DMS153 treated with DMSO at 0.1 percent for 48 hours (cell line): ENCODE results near the gene FNDC3B.

Experiments
- DNase-seq: peaks from one replicate; lab custom pipeline; 2025; ENCODE audit not compliant: unreplicated experiment; lab: John Stamatoyannopoulos, UW

FNDC3B gene

GRCh38 chr3:172184106-172184822, 144.9 kb downstream of the FNDC3B start:
- no peak for DNase-seq

DNA sequence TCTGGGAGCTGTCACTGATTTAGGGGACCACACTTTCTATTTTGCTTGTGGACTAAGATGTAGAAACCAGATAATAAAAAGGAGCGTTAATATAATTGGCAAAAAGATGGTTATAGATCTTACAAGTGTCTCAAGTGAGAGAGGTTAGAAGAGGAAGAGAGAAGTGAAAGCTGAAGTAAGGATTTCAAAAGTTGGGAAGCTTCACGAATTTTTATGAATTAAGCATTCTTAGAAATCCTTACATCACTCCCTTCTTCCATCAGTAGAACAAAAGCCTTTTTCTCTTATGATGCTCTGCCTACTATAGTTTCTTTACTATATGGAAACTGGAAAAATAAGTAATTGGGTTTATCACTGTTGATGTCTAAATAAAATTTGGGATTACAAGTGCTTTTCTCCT, 146.5 kb downstream of the FNDC3B start:
- no peak for DNase-seq

GRCh38 chr3:172186607-172187006, 147.2 kb downstream of the FNDC3B start:
- no peak for DNase-seq

GRCh38 chr3:172187511-172187910, 148.1 kb downstream of the FNDC3B start:
- DNase-seq: no peak

GRCh38 chr3:172188511-172188910, 149.1 kb downstream of the FNDC3B start:
- DNase-seq: no peak

DNA sequence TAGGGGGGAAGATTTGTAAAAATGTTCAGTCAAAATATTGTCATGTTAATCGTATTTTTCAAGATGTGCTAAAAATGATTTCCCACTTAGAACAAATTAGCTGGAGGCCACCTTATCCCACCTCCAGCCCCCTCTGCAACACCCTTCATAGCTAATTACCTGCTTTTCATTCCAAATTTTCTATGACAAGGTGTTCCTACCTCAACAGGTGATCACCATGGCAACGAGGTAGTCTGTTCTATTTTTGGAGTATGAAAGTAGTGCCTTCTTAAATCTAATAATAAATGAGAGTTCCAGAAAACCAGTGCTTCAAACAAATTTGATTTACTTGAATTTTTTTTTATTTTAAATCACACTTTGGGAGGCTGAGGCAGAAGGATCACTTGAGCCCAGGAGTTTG, 149.8 kb downstream of the FNDC3B start:
- no peak for DNase-seq

DNA sequence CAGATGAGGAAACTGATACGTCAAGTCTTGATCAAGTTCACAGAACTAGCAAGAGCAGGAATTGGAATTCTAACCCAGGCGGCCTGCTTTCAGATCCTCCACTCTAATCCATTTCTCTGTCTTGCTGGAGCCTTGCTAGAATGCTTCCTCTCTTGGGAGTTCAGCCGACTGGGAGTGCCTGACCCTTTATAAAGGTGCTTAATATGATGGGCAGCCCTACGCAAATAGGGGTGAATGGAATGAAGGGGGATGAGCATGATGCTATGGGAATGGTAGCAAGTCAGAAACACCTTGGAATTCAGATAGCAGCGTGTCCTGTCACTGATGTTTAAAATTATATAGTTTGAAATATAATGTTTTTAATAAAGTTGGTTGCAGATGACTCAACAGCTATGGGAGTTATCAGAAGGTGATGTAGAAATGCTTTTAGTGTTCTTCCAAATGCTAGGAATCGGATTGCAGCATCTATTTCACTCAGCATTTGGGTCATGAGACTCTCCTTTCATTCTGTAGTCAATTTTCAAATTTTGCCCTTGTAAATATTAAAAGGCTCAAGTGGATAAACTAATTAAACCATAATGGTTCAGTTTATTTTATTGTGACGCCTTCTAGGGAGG, 150.7 kb downstream of the FNDC3B start:
- no peak for DNase-seq

DNA sequence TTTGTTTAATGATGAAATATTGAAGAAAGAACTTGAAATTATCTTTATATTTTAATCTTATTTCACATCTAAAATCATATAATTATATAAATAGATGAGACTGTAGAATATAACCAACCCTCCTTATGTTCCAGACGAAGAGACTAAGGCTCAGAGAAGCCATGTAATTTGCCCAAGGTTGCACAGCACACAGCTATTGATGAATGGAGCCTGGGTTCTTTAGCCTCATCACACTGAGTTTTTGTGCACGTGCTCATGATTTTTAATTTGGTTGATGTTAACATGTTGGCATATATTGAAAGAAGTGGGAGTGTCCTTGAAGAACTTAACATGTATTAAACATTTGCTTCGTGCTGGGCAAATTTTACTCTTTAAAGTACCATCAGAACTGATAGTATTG, 151.6 kb downstream of the FNDC3B start:
- no peak for DNase-seq

DNA sequence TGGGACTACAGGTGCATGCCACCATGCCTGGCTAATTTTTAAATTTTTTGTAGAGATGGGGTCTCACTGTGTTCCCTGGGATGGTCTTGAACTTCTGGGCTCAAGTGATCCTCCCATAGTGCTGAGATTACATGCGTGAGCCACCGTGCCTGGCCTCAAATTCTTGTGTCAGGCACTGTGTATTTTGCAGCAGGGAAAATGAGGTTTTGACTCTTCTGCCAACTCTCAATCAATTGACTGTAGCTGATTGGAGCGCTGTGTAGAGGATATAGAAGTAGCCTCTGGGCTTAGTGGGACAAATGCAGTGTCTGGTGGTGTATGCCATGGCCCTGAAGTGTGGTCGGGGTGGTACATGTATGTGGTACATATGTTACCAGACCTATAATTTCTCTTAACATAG, 152.3 kb downstream of the FNDC3B start:
- no peak for DNase-seq

DNA sequence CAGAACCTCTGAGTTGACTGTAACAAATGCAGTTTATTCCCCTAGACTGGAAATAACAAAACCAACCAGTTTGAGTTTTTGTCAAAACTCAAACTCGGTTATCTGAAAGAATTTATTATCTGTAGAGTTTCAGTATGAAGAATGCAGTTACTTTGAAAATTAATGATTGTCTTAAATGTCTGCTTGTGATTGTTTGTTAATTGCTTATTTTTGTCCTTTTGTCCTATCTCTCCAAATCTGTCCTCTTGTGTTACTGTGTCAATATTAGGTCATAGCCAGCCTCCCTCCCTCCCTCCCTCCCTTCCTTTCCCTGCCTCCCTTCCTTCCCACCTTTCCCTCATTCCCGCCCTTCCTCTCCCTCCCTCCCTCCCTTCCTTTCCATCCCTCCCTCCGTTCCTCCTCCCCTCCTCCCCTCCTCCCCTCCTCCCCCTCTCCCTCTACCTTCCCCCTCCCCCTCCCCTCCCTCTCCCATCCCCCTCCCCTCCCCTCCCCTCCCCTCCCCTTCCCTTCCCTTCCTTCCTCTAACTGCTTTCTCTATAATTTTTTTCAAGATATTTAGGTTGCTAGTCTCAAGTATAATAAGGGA, 153.5 kb downstream of the FNDC3B start:
- peak; percentile 35 for DNase-seq

GRCh38 chr3:172193436-172193835, 154.1 kb downstream of the FNDC3B start:
- DNase-seq: no peak

DNA sequence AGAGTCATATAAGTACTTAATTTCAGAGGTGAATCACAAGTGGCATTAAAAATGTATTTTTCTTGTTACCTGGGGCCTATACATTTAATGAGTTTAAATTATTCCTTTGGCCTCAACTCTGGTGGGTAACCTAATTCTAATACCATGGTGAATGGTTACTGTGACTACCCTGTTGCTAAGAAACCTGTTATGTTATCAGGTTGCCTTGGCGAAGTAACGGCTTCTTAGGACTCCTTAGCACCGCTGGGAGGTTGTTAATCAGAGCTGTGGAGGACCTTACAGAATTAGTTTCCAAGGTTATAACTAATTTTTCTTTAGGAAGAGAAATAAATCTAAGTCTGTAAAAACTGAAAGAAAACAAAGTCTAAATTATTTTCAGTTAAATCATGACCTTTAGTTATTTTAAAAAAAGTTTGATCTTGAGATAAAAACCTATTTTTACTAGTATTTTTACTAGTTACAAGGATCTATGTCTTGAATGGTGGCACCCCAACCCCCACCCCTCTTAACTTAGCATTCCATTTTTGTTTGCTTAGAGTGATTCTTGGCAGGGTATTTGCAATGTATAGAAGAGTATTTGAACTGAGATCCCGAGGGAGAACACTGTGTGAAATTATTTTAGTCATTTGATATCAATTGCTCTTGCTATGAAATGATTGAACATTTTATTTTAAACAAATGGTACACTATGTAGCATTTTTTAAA, 155.5 kb downstream of the FNDC3B start:
- DNase-seq: peak; percentile 41

DNA sequence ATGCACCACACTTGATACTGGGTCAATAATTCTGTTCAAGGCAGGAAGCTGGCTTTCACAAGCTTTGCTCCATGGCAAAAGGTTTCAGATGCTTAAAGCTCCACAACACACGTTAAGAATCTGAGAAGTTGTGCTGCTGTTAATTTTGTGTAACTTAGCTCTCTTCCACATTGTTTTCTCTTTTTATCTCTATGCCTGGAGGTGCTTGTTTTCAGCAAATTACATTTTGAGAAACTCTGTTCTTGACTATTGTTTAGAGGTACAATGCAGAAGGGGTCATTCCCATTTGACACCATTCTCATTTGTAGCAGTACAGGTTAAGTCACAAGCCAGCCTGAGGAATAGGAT, 156.0 kb downstream of the FNDC3B start:
- DNase-seq: no peak

GRCh38 chr3:172197344-172197743, 158.0 kb downstream of the FNDC3B start:
- DNase-seq: no peak

DNA sequence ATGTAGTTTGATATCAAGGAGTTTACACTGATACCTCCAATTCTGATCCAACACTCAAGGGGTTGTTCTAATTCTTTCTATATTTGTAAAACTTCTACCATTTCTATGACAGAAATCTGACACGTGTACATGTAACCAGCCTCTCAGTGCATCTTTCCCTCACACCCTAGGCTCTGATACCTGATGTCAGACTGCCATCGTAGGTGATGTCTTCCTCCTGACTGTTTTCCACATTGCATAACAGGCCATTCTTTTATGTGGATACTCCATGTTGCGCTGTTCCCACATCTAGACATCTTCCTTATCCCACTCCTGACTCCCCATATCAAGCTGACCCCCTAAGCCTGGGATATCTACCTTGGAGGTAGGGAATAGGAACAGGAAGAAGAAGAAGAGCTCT, 159.1 kb downstream of the FNDC3B start:
- no peak for DNase-seq

DNA sequence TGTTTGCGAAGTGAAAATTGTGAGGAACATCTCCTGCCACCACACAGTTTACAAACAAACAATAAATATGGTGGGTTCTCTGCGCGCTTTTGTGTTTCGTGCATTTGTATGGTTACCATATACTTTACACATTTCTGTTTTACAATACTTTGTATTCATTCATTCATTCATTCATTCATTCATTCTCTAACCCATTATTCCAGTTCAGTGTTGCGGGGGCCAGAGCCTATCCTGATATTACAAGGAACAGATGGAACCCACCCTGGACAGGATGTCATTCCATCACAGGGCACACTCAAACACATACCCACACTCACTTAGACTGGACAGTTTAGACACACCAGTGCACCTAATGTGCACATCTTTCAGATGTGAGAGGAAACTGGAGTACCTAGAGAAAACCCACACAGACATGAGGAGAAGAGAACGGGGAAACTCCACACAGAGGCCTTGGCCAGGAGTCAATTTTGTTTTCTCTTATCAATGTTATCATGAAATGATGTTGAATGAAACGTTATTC, 160.5 kb downstream of the FNDC3B start:
- DNase-seq: no peak

DNA sequence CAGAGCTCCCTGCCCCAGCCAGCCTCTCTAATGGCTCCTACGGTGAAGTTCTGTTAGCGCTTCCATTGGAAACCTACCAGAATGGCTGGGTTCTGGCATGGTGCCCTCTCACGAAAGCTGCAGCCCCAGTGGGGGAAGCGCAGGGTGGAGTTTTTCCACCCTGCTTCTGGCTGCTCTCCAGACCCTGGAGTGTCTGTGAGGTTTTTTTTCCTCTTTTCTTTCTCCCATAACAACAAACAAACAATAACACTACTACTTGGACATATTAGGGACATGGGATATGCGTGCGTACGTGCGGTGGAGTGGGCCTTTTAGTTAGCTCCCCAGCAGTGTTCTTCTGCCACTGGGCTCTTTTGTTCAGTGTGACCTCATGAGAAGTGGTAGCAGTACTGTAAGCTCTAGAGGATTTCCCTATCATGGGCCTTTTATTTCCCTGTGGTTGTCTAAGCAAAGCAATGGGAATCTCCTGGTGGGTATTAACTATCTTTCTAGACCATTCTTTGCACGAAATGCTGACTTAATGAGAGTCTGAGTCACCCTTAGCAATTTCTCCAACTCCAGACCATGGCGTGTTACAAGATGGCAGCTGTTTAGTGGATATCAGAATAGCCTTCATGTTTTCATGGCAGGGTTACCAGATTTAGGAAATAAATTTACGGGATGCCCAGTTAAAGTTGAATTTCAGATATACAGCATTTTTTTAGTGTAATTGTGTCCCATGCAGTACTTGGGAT, 161.9 kb downstream of the FNDC3B start:
- DNase-seq: peak; percentile 92

GRCh38 chr3:172201870-172202236, 162.5 kb downstream of the FNDC3B start:
- DNase-seq: no peak

GRCh38 chr3:172202797-172203196, 163.4 kb downstream of the FNDC3B start:
- DNase-seq: no peak

- DNase-seq: peak; percentile 84
Measured at GRCh38 chr3:172203522-172204258, 164.3 kb downstream of the FNDC3B start.
